ENCODE measurements around the gene C1orf122. TPM values are rescaled to one million over a fixed set of nuclear protein-coding genes. Genes with fewer than 3 reads are reported as not detected.
A peak's percentile ranks its signal among the peaks of the same experiment; 100 is the strongest.

The C1orf122 gene
- total and polyA plus RNA-seq, 2 of the 13 experiments (the other 11 are each of a cell fraction or from before 2014, with no cell fraction given), result 18.7 to 40.6 TPM

DNA sequence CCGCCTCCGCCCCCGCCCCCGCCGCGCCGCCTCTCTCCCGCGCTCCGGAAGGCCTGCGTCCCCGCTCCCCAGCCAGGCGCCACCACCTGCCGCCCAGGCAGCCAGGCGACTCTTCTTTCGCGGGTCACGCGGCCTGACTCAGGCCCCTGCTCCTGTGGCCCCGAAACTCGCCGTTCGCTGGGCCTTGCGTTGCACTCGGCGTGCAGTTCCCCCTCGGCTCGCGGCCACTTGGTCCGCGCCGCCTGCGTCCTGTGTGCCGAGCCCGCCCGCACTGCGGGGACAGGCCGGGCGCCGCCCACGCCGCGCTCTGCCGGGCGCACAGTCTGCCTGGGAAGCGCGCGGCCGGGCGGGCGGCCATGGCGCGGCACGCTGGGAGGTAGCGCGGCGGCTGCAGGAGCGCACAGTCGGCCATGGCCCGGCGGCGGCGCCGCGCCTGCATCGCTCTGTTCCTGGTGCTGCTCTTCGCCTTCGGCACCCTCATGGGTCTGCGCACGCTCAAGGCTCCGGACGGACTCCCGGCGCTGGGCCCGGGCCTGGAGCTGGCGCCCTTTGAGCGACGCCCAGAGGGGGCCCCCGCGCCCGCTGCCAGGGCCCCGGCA, 13.7 kb upstream of the C1orf122 start, which contains the start of gene MANEAL (continued):
- TF ChIP-seq, protein P1, sequence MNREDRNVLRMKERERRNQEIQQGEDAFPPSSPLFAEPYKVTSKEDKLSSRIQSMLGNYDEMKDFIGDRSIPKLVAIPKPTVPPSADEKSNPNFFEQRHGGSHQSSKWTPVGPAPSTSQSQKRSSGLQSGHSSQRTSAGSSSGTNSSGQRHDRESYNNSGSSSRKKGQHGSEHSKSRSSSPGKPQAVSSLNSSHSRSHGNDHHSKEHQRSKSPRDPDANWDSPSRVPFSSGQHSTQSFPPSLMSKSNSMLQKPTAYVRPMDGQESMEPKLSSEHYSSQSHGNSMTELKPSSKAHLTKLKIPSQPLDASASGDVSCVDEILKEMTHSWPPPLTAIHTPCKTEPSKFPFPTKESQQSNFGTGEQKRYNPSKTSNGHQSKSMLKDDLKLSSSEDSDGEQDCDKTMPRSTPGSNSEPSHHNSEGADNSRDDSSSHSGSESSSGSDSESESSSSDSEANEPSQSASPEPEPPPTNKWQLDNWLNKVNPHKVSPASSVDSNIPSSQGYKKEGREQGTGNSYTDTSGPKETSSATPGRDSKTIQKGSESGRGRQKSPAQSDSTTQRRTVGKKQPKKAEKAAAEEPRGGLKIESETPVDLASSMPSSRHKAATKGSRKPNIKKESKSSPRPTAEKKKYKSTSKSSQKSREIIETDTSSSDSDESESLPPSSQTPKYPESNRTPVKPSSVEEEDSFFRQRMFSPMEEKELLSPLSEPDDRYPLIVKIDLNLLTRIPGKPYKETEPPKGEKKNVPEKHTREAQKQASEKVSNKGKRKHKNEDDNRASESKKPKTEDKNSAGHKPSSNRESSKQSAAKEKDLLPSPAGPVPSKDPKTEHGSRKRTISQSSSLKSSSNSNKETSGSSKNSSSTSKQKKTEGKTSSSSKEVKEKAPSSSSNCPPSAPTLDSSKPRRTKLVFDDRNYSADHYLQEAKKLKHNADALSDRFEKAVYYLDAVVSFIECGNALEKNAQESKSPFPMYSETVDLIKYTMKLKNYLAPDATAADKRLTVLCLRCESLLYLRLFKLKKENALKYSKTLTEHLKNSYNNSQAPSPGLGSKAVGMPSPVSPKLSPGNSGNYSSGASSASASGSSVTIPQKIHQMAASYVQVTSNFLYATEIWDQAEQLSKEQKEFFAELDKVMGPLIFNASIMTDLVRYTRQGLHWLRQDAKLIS (CRISPR knock-in tag; IDR thresholded peaks at IDR 0.05), result no peak
- TF ChIP-seq, protein P2, sequence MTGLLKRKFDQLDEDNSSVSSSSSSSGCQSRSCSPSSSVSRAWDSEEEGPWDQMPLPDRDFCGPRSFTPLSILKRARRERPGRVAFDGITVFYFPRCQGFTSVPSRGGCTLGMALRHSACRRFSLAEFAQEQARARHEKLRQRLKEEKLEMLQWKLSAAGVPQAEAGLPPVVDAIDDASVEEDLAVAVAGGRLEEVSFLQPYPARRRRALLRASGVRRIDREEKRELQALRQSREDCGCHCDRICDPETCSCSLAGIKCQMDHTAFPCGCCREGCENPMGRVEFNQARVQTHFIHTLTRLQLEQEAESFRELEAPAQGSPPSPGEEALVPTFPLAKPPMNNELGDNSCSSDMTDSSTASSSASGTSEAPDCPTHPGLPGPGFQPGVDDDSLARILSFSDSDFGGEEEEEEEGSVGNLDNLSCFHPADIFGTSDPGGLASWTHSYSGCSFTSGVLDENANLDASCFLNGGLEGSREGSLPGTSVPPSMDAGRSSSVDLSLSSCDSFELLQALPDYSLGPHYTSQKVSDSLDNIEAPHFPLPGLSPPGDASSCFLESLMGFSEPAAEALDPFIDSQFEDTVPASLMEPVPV (CRISPR knock-in tag; IDR thresholded peaks at IDR 0.05), result no peak
- TF ChIP-seq RARG (CRISPR knock-in tag; IDR thresholded peaks at IDR 0.05; ENCODE audit: low read depth), result no peak
- TF ChIP-seq NR2F1 (CRISPR knock-in tag; IDR thresholded peaks at IDR 0.05), result no peak
- TF ChIP-seq ZFP62 (CRISPR knock-in tag; IDR thresholded peaks at IDR 0.05), result no peak
- no peak for TF ChIP-seq TBP (CRISPR knock-in tag; IDR thresholded peaks at IDR 0.05)
- no peak for TF ChIP-seq TCF7 (IDR thresholded peaks at IDR 0.05; ENCODE audit: low read depth)
- no peak for TF ChIP-seq MXD4 (CRISPR knock-in tag; IDR thresholded peaks at IDR 0.05)
- TF ChIP-seq ETV5 (CRISPR knock-in tag; IDR thresholded peaks at IDR 0.05; ENCODE audit: borderline replicate concordance), result peak; percentile 46; the same call in 1 of the 2 replicates
- TF ChIP-seq MTA1 (CRISPR knock-in tag; IDR thresholded peaks at IDR 0.05; ENCODE audit: borderline replicate concordance), result no peak
- TF ChIP-seq, protein P3, sequence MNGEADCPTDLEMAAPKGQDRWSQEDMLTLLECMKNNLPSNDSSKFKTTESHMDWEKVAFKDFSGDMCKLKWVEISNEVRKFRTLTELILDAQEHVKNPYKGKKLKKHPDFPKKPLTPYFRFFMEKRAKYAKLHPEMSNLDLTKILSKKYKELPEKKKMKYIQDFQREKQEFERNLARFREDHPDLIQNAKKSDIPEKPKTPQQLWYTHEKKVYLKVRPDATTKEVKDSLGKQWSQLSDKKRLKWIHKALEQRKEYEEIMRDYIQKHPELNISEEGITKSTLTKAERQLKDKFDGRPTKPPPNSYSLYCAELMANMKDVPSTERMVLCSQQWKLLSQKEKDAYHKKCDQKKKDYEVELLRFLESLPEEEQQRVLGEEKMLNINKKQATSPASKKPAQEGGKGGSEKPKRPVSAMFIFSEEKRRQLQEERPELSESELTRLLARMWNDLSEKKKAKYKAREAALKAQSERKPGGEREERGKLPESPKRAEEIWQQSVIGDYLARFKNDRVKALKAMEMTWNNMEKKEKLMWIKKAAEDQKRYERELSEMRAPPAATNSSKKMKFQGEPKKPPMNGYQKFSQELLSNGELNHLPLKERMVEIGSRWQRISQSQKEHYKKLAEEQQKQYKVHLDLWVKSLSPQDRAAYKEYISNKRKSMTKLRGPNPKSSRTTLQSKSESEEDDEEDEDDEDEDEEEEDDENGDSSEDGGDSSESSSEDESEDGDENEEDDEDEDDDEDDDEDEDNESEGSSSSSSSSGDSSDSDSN (CRISPR knock-in tag; IDR thresholded peaks at IDR 0.05), result peak; percentile 78; the same call in 1 of the 2 replicates
- no peak for TF ChIP-seq U2AF2 (IDR thresholded peaks at IDR 0.05; ENCODE audit: low read depth, low read length)
- TF ChIP-seq, protein P4, sequence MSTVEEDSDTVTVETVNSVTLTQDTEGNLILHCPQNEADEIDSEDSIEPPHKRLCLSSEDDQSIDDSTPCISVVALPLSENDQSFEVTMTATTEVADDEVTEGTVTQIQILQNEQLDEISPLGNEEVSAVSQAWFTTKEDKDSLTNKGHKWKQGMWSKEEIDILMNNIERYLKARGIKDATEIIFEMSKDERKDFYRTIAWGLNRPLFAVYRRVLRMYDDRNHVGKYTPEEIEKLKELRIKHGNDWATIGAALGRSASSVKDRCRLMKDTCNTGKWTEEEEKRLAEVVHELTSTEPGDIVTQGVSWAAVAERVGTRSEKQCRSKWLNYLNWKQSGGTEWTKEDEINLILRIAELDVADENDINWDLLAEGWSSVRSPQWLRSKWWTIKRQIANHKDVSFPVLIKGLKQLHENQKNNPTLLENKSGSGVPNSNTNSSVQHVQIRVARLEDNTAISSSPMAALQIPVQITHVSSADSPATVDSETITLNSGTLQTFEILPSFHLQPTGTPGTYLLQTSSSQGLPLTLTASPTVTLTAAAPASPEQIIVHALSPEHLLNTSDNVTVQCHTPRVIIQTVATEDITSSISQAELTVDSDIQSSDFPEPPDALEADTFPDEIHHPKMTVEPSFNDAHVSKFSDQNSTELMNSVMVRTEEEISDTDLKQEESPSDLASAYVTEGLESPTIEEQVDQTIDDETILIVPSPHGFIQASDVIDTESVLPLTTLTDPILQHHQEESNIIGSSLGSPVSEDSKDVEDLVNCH (CRISPR knock-in tag; IDR thresholded peaks at IDR 0.05), result no peak
- TF ChIP-seq SIX4 (CRISPR knock-in tag; IDR thresholded peaks at IDR 0.05), result no peak
- peak; percentile 56 for TF ChIP-seq SKI (IDR thresholded peaks at IDR 0.05; ENCODE audit: partially characterized antibody)
- TF ChIP-seq, protein P5, sequence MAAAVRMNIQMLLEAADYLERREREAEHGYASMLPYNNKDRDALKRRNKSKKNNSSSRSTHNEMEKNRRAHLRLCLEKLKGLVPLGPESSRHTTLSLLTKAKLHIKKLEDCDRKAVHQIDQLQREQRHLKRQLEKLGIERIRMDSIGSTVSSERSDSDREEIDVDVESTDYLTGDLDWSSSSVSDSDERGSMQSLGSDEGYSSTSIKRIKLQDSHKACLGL (CRISPR knock-in tag; IDR thresholded peaks at IDR 0.05), result peak; percentile 77
- no peak for TF ChIP-seq FOSL2 (CRISPR knock-in tag; IDR thresholded peaks at IDR 0.05)
